Smooth muscle cell of the coronary artery (primary cell): ENCODE results near the gene C20orf96. TPM values are rescaled to one million over a fixed set of nuclear protein-coding genes. Genes with fewer than 3 reads are reported as not detected.

Experiments
- total RNA-seq: library from RNA; depleted of rRNA; stranded (reverse); fragments of >200 nt; gene quantifications from 2 replicates; pipeline ENCODE4 v1.2.3, GENCODE V29; 2014; ENCODE audit warnings: low replicate concordance

Gene C20orf96, protein sequence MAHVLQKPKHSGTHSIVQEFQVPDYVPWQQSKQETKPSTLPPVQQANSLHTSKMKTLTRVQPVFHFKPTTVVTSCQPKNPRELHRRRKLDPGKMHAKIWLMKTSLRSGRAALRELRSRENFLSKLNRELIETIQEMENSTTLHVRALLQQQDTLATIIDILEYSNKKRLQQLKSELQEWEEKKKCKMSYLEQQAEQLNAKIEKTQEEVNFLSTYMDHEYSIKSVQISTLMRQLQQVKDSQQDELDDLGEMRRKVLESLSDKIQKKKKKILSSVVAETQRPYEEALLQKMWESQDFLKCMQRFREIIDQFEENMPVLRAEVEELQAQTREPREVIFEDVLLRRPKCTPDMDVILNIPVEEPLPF
- total RNA-seq = 1.1 and 3.3 TPM in 2 replicates

DNA sequence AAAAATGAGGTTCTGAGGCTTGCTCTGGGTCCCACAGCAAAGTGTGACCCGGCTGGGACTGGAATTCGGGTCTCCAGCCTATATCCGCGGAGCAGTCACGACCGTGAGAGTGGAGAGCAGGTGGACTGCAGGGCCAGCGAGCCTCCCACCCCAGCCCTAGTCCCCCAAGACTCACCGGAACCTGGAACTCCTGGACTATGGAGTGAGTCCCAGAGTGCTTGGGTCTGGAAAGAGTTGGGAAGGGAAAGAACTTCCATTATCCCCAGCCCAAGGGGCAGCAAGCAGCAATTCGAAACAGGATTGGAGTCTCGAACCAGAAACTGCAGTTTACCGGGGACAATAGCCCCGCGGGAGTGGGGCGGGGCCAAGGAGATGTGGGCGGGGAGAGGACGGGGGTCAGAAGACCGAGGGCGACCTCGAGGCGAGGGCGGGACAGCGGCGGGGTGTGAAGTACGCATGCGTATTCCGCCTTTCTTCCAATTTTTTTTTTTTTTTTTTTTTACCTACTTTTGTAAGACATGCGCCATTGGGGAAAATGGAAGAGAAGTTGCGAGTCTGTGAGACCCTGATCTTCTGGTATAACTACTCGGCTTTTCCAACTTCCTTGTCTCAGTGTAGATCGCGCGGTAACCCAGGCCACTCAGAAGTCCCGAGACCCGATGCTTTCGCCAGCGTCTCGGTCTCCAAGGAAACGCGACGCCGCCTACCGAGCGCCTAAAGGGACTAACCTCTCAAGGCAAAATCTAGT, at the start of gene C20orf96:
TSS of gene C20orf96 (minus strand) at position 667 of the 748 bp plus-strand sequence. CDS start at position 527, 140 bp downstream.

DNA sequence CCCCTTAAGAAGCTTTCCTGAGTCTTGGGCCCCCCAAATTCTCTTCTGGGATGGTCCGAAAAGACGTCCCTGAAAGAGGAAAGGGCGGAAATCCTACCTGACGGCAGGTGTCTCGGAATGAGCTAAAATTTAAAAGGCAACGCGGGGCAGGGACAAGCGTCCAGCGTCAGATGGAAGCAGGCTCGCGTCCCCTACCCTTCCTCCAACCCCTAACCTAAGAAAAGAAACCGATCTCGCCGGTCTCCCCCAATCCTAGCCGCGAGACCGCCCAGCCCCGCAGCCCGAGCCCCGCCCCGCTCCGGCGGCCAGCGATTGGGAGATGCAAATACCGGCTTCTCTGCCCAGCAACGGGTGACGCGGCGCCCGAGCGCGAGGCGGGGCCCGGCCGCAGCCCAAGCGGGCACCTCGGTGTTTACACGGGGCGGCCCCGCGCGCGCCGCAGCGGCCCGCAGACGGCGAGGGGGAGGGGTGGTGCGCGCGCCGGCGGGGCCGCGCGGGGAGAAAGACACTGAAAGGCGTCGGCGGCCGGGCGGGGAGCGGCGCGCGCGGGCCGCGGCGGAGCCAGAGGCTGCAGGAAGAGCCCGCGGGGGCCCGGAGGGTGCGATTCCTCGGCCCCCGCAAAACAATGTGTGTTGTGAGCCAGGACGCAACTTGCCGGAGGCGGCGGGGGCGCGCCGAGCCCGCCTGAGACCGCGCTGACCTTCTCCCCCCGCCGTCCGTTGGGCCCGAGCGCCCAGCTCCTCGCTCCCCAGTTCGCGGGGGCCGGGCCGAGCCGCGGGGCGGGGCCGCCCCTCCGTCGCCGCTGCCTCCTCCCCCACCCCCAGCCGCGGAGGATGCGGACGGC, 34.7 kb upstream of the C20orf96 start, which contains the start of gene SOX12:
TSS of gene SOX12 (plus strand) at position 508 of the 844 bp plus-strand sequence. CDS start 373 bp downstream, outside the sequence.

DNA sequence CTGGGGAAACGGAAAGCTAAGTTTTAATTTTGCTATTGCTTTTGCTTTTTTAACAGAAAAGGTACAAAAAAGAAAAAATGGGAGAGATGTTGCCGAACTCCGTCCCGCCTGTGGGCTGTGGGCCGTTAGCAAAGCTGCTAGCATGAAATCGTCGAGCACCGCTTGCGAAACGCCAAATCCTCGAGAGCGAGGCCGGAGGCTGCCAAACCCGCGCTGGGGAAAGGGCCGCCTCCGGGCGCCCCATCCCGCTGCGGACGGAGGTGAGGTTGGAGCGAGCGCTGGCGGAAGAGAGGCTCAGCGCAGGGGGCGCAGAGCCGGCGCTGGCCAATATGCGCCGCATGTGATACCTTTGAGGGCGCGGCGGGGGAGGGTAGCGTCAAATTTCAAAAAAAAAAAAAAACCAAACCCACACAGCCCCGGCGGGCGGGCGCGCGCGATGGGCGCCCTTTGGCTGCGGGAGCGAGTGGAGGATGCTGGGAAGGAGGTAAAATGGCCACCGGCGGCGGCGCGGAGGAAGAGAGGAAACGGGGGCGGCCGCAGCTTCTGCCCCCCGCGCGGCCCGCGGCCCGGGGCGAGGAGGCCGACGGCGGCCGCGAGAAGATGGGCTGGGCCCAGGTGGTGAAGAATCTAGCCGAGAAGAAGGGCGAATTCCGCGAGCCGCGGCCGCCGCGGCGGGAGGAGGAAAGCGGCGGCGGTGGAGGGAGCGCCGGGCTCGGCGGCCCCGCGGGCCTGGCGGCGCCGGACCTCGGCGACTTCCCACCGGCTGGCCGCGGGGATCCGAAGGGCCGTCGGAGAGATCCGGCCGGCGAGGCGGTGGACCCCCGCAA, 6.8 kb upstream of the C20orf96 start, which contains the start of gene ZCCHC3:
TSS of gene ZCCHC3 (plus strand) at position 473 of the 827 bp plus-strand sequence. CDS start at position 490, 17 bp downstream.

DNA sequence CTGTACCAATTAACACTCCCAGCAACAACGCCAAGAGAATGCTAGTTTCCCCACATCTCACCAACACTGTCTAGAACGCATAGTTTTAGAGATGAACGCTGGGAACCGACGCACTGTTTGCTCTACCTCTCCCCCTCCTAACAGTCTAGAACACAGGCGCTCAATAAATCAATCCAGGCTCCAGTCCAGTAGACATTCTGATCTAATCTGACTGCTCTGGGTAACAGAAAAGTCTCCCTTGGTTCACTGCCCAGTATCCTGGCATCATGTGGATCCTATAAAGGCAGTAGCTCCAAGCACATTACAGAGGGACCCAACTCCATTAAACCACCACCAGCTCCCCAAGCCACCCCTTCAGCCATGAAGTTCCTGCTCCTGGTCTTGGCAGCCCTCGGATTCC, 33.1 kb downstream of the C20orf96 start, which contains the start of gene DEFB132:
TSS of gene DEFB132 (plus strand) at position 306 of the 400 bp plus-strand sequence. CDS start at position 361, 55 bp downstream.

DNA sequence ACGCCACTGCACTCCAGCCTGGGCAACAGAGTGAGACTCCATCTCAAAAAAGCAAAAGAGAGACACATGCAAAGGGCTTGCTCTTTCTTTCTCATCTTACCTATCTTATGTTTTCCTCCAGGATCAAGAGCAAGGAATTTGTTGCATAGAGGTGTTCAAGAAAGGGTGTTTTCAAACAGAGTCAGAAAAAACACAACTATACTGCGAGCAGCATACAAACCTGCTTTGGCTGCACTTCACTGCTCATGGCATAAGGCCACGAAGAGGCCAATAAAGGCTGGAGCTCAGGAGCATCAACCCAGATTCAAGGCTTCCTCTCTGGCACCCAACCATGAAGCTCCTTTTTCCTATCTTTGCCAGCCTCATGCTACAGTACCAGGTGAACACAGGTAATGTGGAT, 63.6 kb downstream of the C20orf96 start, which contains the start of gene DEFB129:
TSS of gene DEFB129 (plus strand) at position 301 of the 400 bp plus-strand sequence. CDS start at position 332, 31 bp downstream.

Other genes with a start within 250 kb of the C20orf96 start
- gene DEFB125, start 203.1 kb downstream of the C20orf96 start, total RNA-seq = not detected in 2 replicates
- gene DEFB126, start 148.2 kb downstream of the C20orf96 start, total RNA-seq = not detected in 2 replicates
- not detected in 2 replicates for gene DEFB127, start 133.3 kb downstream of the C20orf96 start, total RNA-seq
- not detected in 2 replicates for gene DEFB128, start 101.0 kb downstream of the C20orf96 start, total RNA-seq
- not detected in 2 replicates for gene DEFB129, start 63.5 kb downstream of the C20orf96 start, total RNA-seq
- not detected in 2 replicates for gene DEFB132, start 33.0 kb downstream of the C20orf96 start, total RNA-seq
- gene ZCCHC3, start 6.8 kb upstream of the C20orf96 start, total RNA-seq = 8.3 and 15.0 TPM in 2 replicates
- 2.1 and 2.8 TPM in 2 replicates for gene SOX12, start 34.8 kb upstream of the C20orf96 start, total RNA-seq
- 15.6 and 17.5 TPM in 2 replicates for gene NRSN2, start 56.4 kb upstream of the C20orf96 start, total RNA-seq
- 40.0 and 42.1 TPM in 2 replicates for gene TRIB3, start 90.0 kb upstream of the C20orf96 start, total RNA-seq
- 59.2 and 70.3 TPM in 2 replicates for gene RBCK1, start 117.5 kb upstream of the C20orf96 start, total RNA-seq
- 25.7 and 45.3 TPM in 2 replicates for gene TBC1D20, start 171.8 kb upstream of the C20orf96 start, total RNA-seq